NCI-H748 treated with DMSO at 0.1 percent for 48 hours (cell line): ENCODE results near the gene COL26A1.

Source experiments
- DNase-seq: peaks from one replicate; lab custom pipeline; 2025; lab: John Stamatoyannopoulos, UW

Gene COL26A1

GRCh38 chr7:101575721-101576120, 213.0 kb downstream of the COL26A1 start:
- DNase-seq = no peak

GRCh38 chr7:101576998-101577397, 214.3 kb downstream of the COL26A1 start:
- DNase-seq = no peak

GRCh38 chr7:101578552-101578951, 215.9 kb downstream of the COL26A1 start:
- DNase-seq = no peak

- DNase-seq = no peak
Observed at GRCh38 chr7:101580596-101580995, 217.9 kb downstream of the COL26A1 start.

GRCh38 chr7:101581891-101582290, 219.2 kb downstream of the COL26A1 start:
- DNase-seq = no peak

- DNase-seq = no peak
Observed at GRCh38 chr7:101582971-101583370, 220.3 kb downstream of the COL26A1 start.

GRCh38 chr7:101586078-101586905, 223.6 kb downstream of the COL26A1 start:
- DNase-seq = no peak

- no peak for DNase-seq
Observed at GRCh38 chr7:101586906-101587677, 224.4 kb downstream of the COL26A1 start.

- no peak for DNase-seq
Observed at GRCh38 chr7:101588131-101588935, 225.7 kb downstream of the COL26A1 start.

- DNase-seq = no peak
Observed at GRCh38 chr7:101589052-101589451, 226.4 kb downstream of the COL26A1 start.

GRCh38 chr7:101589976-101590662, 227.4 kb downstream of the COL26A1 start:
- DNase-seq = no peak

GRCh38 chr7:101590663-101591435, 228.2 kb downstream of the COL26A1 start:
- no peak for DNase-seq

- no peak for DNase-seq
Observed at GRCh38 chr7:101591504-101591903, 228.8 kb downstream of the COL26A1 start.

- no peak for DNase-seq
Observed at GRCh38 chr7:101593556-101593955, 230.9 kb downstream of the COL26A1 start.

GRCh38 chr7:101594790-101595189, 232.1 kb downstream of the COL26A1 start:
- no peak for DNase-seq

- no peak for DNase-seq
Observed at GRCh38 chr7:101595246-101595645, 232.6 kb downstream of the COL26A1 start.

GRCh38 chr7:101595766-101596537, 233.3 kb downstream of the COL26A1 start:
- DNase-seq = no peak

GRCh38 chr7:101596898-101597297, 234.2 kb downstream of the COL26A1 start:
- no peak for DNase-seq

- DNase-seq = no peak
Observed at GRCh38 chr7:101597941-101598340, 235.3 kb downstream of the COL26A1 start.

GRCh38 chr7:101598422-101598985, 235.8 kb downstream of the COL26A1 start:
- no peak for DNase-seq
